COLO668 (cell line): ENCODE results near the gene ANK2.

Experiments
- DNase-seq: peaks from one replicate; lab custom pipeline; 2025; ENCODE audit not compliant: unreplicated experiment; lab: John Stamatoyannopoulos, UW

ANK2 gene

DNA sequence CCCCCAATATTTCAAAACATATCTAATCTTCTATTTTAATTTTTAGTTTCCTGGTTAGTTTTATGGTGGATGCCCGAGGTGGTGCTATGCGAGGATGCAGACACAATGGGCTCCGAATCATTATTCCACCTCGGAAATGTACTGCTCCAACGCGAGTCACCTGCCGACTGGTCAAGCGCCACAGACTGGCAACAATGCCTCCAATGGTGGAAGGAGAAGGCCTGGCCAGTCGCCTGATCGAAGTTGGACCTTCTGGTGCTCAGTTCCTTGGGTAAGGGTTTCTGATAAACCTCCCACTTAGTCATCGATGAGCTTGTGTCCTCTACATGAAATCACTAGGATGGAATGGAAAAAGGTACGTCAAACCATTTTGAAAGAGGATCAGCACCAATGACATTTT, 280.7 kb downstream of the ANK2 start:
- no peak for DNase-seq

DNA sequence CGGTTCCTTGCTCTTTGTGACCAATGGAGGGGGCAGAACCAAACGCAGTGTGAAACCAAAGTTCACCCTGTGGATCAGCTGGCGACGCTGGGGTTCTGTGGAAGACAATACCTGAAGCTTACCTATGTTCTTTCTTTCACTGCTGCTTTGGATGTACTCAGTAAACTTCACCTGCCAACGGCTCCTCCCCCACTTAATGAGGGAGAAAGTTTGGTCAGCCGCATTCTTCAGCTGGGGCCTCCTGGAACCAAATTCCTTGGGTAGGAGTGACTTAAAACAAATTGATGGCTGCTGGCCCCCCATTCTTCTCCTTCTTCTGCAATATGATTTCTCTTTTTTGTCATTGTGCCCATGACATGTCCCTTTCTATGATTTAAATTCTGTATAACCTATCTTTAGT, 282.4 kb downstream of the ANK2 start:
- no peak for DNase-seq

- no peak for DNase-seq
Observed at GRCh38 chr4:113332701-113333100, 283.2 kb downstream of the ANK2 start.

GRCh38 chr4:113335746-113336145, 286.3 kb downstream of the ANK2 start:
- no peak for DNase-seq

- DNase-seq, result no peak
Observed at GRCh38 chr4:113336556-113336955, 287.1 kb downstream of the ANK2 start.

GRCh38 chr4:113339430-113339813, 290.0 kb downstream of the ANK2 start:
- no peak for DNase-seq

DNA sequence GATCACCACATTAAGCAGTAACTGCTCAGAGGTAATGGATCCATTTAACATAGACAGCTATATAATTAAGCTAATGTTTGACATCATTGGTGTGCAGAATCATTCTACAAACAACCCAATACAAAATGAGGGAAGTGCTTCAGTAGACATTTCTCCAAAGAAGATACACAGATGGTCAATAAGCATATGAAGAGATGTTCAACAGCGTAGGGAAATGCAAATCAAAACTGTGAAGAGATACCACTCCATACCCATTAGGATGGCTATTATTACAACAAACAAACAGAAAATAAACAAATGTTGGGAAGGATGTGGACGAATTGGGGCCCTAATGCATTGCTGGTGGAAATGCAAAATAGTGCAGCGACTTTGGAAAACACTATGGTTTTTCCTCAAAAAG, 294.6 kb downstream of the ANK2 start:
- DNase-seq, result no peak

GRCh38 chr4:113347245-113347644, 297.8 kb downstream of the ANK2 start:
- no peak for DNase-seq

- DNase-seq, result no peak
Observed at GRCh38 chr4:113349430-113349829, 300.0 kb downstream of the ANK2 start.

- no peak for DNase-seq
Observed at GRCh38 chr4:113350576-113350975, 301.1 kb downstream of the ANK2 start.

DNA sequence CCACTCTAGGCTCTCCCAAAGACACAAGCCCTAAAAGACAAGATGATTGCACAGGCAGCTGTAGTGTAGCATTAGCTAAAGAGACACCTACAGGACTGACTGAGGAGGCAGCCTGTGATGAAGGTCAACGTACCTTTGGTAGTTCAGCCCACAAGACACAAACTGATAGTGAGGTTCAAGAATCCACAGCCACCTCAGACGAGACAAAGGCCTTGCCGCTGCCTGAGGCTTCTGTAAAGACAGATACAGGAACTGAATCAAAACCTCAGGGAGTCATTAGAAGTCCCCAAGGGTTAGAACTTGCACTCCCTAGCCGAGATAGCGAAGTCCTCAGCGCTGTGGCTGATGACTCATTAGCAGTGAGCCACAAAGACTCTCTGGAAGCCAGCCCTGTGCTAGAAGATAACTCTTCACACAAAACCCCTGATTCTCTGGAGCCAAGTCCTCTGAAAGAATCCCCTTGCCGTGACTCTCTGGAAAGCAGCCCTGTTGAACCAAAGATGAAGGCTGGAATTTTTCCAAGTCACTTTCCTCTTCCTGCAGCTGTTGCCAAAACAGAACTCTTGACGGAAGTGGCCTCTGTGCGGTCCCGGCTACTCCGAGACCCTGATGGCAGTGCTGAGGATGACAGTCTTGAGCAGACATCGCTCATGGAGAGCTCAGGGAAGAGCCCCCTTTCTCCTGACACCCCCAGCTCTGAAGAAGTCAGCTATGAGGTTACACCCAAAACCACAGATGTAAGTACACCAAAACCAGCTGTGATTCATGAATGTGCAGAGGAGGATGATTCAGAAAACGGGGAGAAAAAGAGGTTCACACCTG, 306.3 kb downstream of the ANK2 start:
- no peak for DNase-seq

DNA sequence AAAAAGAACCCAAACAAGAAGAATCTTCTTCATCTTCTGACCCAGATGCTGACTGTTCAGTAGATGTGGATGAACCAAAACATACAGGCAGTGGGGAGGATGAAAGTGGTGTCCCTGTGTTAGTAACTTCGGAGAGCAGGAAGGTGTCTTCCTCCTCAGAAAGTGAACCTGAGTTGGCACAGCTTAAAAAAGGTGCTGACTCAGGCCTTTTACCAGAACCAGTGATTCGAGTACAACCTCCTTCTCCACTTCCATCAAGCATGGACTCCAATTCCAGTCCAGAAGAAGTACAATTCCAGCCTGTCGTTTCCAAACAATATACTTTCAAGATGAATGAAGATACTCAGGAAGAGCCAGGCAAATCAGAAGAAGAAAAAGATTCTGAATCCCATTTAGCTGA, 307.0 kb downstream of the ANK2 start:
- DNase-seq, result no peak

DNA sequence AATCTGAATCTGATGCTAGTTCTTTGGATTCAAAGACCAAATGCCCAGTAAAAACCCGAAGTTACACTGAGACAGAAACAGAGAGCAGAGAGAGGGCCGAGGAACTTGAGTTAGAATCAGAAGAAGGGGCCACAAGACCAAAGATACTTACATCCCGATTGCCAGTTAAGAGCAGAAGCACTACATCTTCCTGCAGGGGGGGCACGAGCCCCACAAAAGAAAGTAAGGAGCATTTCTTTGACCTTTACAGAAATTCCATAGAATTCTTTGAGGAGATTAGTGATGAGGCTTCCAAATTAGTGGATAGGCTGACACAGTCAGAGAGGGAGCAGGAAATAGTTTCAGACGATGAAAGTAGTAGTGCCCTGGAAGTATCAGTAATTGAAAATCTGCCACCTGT, 309.3 kb downstream of the ANK2 start:
- no peak for DNase-seq

DNA sequence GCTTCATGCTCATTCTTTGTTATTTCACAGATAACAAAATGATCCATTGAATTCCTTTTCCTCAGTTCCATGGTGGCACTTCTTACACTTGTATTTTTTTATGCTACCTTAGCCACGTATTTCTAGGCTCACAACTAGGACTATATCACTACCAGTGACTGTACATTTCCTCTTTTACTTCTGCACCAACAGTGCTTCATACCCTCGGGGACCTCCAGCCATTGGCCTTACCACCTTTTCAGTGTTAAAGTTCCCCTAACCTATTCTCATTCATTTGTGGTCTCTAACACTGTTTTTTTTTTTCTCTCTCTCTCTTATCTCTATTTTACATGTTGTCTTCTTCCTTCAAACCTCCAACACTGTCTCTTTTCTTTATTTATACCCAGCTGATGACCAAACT, 315.9 kb downstream of the ANK2 start:
- no peak for DNase-seq

DNA sequence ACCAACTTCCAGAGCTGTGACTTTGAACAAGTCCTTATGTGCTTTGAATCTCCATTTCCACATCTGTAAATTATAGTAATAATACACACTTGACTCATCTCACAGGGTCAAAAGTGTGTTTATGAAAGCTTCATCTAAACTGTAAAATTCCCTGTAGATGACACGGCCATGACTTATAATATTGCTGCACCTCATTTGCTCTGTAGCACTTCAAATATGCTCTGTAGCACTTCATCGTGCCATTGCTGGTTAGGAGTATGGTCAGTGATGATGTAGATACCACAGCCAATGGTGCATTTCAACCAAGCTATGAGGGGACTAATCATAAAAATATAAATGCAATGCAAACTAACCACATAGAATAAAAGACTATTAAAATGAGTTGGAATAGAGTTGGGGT, 318.6 kb downstream of the ANK2 start:
- DNase-seq, result no peak

DNA sequence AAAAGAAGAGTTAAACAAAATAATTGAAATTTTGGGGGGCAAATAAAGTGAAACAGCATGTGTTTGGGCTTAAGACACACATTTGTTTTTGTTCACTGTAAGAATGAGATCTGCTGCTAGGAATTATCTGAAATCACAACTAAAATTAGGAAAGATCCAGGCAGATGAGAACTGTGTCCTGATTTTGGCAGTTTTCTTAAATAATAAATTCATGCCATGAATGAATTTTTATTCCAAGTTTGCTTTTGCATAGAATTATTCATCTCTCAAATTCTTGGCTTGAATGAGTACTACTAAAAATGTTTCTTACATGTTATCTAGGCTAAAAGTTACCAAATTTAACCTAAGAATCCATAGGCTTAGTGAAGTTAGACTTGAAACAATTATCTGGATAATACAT, 321.7 kb downstream of the ANK2 start:
- DNase-seq, result no peak

GRCh38 chr4:113375964-113376666, 326.7 kb downstream of the ANK2 start:
- DNase-seq, result no peak

- no peak for DNase-seq
Observed at GRCh38 chr4:113378836-113379235, 329.4 kb downstream of the ANK2 start.

DNA sequence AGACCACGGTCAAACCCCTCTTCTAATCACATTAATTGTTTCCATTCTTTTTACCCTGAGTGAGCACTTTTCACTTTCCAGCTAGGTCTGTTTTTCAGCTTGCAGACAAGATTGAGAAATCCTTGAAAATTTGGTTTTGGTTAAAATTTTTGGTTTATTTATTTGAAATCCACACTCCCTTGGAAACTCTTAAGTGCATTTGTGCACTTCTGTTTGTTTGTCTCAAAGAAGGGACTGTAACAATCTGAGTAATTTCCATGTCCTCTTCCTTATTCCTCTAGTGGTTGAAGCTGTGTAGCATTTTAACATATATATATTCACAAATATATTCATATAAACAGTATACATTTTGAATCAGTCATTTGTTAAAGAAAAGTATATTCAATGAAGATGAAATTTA, 333.3 kb downstream of the ANK2 start:
- no peak for DNase-seq

GRCh38 chr4:113383111-113383785, 333.8 kb downstream of the ANK2 start:
- no peak for DNase-seq

- DNase-seq, result no peak
Observed at GRCh38 chr4:113384600-113384999, 335.1 kb downstream of the ANK2 start.

- DNase-seq, result no peak
Observed at GRCh38 chr4:113385281-113385899, 335.9 kb downstream of the ANK2 start.
